HFFc6 (cell line): Measurements from ENCODE around the gene CYP26B1. TPM values are rescaled to one million over a fixed set of nuclear protein-coding genes. Genes with fewer than 3 reads are reported as not detected.

ENCODE experiments used
- DNase-seq: peaks from one replicate; pipeline ENCODE4 v3.0.0-alpha.2; 2018
- H3K27ac Mint-ChIP-seq: 2 replicates; pipeline ENCODE4 v1.8.0; 2020; ENCODE audit warnings: mild to moderate bottlenecking, mixed read lengths
- H3K27me3 Mint-ChIP-seq: 2 replicates; pipeline ENCODE4 v1.8.0; 2021; ENCODE audit warnings: mild to moderate bottlenecking, moderate library complexity, mixed read lengths; ENCODE audit not compliant: insufficient read depth
- H3K36me3 Mint-ChIP-seq: 2 replicates; pipeline ENCODE4 v1.8.0; 2021; ENCODE audit warnings: low read depth, mixed read lengths
- H3K4me1 Mint-ChIP-seq: 2 replicates; pipeline ENCODE4 v1.8.0; 2020; ENCODE audit warnings: low read depth, mixed read lengths
- H3K4me3 Mint-ChIP-seq: 2 replicates; pipeline ENCODE4 v1.8.0; 2020; ENCODE audit warnings: mild to moderate bottlenecking, moderate library complexity, mixed read lengths
- H3K9me3 Mint-ChIP-seq: 2 replicates; pipeline ENCODE4 v1.8.0; 2020; ENCODE audit warnings: mild to moderate bottlenecking, mixed read lengths
- total RNA-seq, 6 experiments: library from RNA; stranded (reverse); fragmentation: NEBNext Ultra II Directional; extraction: Animal tissue kit (Norgen Biotek cat#: 25700); gene quantifications; 2 replicates in 1 of 6; 3 replicates in 5 of 6; pipeline ENCODE4 v1.2.3, GENCODE V29; 2021
- TF ChIP-seq, protein P1 (sequence below): fragments of 200-600 bp; sonication (generic); IDR thresholded peaks from 2 replicates; pipeline ENCODE4 v1.5.0; 2021; ENCODE audit warnings: antibody characterized with exemption, mild to moderate bottlenecking

The CYP26B1 gene
- total RNA-seq, 6 experiments from 2014 or later: 0.05 to 0.66 (median 0.14) TPM; not detected in 1

DNA sequence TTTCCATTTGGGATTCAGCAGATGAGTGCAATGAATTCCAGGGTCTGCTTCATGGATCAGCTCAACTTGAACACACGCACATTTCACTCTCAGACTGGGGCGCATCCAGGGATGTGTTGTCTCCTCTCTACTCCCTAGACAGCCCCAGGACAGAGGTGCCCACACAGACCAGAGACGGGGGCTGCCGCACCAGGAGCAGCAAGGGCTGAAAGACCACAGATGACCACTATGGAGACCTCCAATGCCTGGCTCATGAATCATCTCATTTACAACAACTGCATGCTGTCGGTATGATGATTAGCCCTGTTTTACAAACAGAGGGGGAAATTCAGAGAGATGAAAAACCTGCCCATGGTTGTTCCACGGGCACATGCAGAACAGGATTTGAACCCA is 63.1 kb downstream of the CYP26B1 start:
- H3K27ac Mint-ChIP-seq: no peak overlapping the region
- DNase-seq: no peak
- H3K4me3 Mint-ChIP-seq: no peak overlapping the region
- H3K36me3 Mint-ChIP-seq: no peaks in the 10 kb centered on the region
- no peaks in the 10 kb centered on the region for H3K9me3 Mint-ChIP-seq
- H3K4me1 Mint-ChIP-seq: peaks cover 6% of the 10 kb centered on the region
- H3K27me3 Mint-ChIP-seq: peaks cover 27% of the 10 kb centered on the region
- TF ChIP-seq, protein P1, sequence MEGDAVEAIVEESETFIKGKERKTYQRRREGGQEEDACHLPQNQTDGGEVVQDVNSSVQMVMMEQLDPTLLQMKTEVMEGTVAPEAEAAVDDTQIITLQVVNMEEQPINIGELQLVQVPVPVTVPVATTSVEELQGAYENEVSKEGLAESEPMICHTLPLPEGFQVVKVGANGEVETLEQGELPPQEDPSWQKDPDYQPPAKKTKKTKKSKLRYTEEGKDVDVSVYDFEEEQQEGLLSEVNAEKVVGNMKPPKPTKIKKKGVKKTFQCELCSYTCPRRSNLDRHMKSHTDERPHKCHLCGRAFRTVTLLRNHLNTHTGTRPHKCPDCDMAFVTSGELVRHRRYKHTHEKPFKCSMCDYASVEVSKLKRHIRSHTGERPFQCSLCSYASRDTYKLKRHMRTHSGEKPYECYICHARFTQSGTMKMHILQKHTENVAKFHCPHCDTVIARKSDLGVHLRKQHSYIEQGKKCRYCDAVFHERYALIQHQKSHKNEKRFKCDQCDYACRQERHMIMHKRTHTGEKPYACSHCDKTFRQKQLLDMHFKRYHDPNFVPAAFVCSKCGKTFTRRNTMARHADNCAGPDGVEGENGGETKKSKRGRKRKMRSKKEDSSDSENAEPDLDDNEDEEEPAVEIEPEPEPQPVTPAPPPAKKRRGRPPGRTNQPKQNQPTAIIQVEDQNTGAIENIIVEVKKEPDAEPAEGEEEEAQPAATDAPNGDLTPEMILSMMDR: no peak

DNA sequence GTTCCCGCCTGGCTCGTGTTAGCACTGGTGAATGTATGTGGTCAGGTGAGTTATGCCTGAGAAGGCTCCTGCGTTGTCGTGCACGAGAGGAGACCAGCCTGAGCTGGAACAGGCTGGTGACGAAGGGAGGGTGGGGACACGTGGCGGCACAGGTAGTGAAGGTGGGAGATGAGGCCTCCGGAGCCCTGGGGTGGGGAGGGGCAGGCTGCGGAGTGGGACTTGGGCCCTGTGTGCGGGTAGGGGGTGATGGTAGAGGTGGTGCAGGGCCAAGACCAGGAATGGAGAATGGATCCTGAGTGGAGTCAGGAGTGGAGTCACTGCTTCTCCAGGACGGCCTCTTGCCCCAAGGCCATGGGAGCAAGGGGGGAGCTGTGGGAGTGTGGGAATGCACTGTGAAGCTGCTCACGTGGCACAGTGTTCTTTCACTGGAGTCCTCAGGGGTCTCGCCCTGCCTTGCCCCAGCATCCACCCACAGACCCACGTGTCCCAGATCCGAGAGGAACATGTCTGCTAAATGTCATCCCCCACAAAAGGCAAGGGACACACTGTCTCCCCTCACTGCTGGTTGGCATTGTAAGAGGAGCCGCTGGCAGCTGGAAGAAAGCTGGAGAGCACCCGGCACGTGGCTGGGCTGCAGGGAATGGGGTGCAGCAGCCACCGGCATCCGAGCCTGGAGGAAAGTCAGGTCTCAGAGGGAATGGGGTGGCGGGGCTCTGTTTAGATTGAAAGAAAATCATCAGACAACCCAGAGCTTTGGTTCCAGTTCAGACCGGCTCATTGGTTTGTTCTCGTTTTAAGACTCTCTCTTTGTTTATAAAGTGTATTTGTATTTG is 63.7 kb downstream of the CYP26B1 start:
- no peak for DNase-seq
- no peaks in the 10 kb centered on the region for H3K9me3 Mint-ChIP-seq
- H3K27me3 Mint-ChIP-seq: peaks cover 22% of the 10 kb centered on the region
- peaks cover 6% of the 10 kb centered on the region for H3K4me1 Mint-ChIP-seq
- H3K27ac Mint-ChIP-seq: no peak overlapping the region
- H3K4me3 Mint-ChIP-seq: no peak overlapping the region
- TF ChIP-seq, protein P1: no peak
- H3K36me3 Mint-ChIP-seq: no peaks in the 10 kb centered on the region

DNA sequence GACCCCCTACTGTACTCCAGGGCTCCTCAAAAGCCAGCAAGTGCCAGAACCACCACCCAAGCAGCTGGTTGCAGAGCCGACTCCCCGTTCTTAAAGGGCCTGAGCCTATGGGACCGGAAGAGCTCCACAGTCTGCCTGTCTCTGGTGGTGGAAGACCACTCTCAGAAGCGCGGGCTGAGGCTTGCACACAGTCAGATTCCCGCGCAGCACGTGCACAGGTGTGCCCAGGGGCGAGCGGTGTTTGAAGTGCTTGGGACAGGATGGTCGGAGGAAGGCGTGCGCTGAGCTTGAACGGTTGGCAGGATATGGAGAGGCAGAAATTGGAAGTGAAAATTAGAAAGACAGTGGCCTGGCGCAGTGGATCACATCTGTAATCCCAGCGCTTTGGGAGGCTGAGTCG is 64.8 kb downstream of the CYP26B1 start:
- no peaks in the 10 kb centered on the region for H3K9me3 Mint-ChIP-seq
- TF ChIP-seq, protein P1: no peak
- DNase-seq: no peak
- H3K27ac Mint-ChIP-seq: no peak overlapping the region
- no peaks in the 10 kb centered on the region for H3K36me3 Mint-ChIP-seq
- H3K4me1 Mint-ChIP-seq: peaks cover 6% of the 10 kb centered on the region
- H3K27me3 Mint-ChIP-seq: peaks cover 22% of the 10 kb centered on the region
- H3K4me3 Mint-ChIP-seq: no peak overlapping the region

DNA sequence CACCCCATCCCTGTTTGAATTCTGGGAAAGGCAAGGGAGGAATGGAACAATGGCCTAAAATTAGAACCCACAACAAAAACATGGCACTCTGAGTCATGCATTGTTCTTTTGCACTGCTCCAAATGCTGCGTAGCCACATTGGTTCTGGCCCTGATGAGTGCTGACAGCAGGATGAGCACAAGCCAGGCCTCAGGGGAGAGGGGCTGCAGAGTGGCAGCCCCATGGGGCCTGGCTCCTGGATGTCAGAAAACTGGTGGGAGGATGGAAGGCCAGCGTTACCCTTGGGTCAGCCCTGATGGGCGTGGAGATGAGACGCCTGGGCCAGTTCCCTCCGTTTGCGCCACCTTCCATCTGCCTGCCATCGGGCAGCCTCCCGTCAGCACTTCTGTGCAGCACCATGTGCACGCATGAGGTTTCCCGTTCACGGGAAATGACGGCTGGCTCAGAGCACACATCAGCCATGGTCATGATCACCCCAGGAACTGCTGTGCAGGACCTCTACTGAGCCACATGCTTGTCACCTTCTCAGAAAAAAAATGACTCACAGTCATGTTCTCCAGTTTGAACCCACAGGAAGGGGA is 65.6 kb downstream of the CYP26B1 start:
- H3K4me3 Mint-ChIP-seq: no peak overlapping the region
- peaks cover 22% of the 10 kb centered on the region for H3K27me3 Mint-ChIP-seq
- no peaks in the 10 kb centered on the region for H3K36me3 Mint-ChIP-seq
- no peak overlapping the region for H3K27ac Mint-ChIP-seq
- DNase-seq: no peak
- TF ChIP-seq, protein P1: no peak
- no peaks in the 10 kb centered on the region for H3K9me3 Mint-ChIP-seq
- H3K4me1 Mint-ChIP-seq: peaks cover 6% of the 10 kb centered on the region

DNA sequence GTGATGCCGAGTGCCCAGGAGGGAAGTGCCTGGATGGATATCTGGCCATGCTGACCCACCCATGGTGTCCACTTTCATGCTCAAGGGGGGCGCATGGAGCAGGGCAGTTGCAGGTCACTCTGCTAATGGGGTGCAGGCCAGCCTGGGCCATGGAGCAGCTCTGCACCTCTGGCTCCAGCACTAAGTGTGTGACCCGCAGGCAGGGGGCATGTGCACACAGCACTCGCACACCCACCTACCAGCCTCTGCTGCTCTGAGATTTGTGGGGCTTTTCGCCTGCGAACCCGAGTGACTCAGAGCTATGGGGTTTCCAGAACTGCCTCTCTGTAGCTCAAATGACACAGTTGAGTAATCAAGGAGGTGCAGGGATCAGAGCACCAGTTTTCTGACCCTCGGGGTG is 66.2 kb downstream of the CYP26B1 start:
- TF ChIP-seq, protein P1: no peak
- Mint-ChIP-seq H3K4me1 (peaks cover 6% of the 10 kb centered on the region), H3K27ac (no peak overlapping the region), H3K27me3 (peaks cover 23% of the 10 kb centered on the region), H3K36me3 (no peaks in the 10 kb centered on the region), H3K9me3 (no peaks in the 10 kb centered on the region), H3K4me3 (no peak overlapping the region)
- DNase-seq: no peak
